Neural progenitor cell (in vitro differentiated cells): ENCODE results near the gene PTPN18. TPM values are rescaled to one million over a fixed set of nuclear protein-coding genes. Genes with fewer than 3 reads are reported as not detected.
A peak's percentile ranks its signal among the peaks of the same experiment; 100 is the strongest.

Experiments
- DNase-seq: peaks from one replicate; pipeline ENCODE4 v3.0.0-alpha.2; 2016; ENCODE audit warnings: low spot score
- H2AFZ ChIP-seq: fragments of 200-600 bp; sonication (generic); replicated peaks from 2 replicates; pipeline ENCODE4 v1.6.1; 2016; ENCODE audit warnings: antibody characterized with exemption
- H3F3A ChIP-seq: fragments of 200-600 bp; sonication (generic); 2 replicates; pipeline ENCODE4 v1.6.1; 2016; ENCODE audit warnings: antibody characterized with exemption, low read depth
- H3K27ac ChIP-seq: fragments of 200-600 bp; sonication (generic); 2 replicates; pipeline ENCODE4 v1.5.1; 2016; ENCODE audit warnings: mild to moderate bottlenecking
- H3K27me3 ChIP-seq: fragments of 200-600 bp; sonication (generic); 2 replicates; pipeline ENCODE4 v1.6.1; 2016; ENCODE audit warnings: mild to moderate bottlenecking, moderate library complexity
- H3K36me3 ChIP-seq: fragments of 200-600 bp; sonication (generic); 2 replicates; pipeline ENCODE4 v1.5.1; 2016
- H3K4me1 ChIP-seq: fragments of 200-600 bp; sonication (generic); 2 replicates; pipeline ENCODE4 v1.6.1; 2016; ENCODE audit warnings: mixed run types
- H3K4me2 ChIP-seq: fragments of 200-600 bp; sonication (generic); 2 replicates; pipeline ENCODE4 v1.6.1; 2016
- H3K4me3 ChIP-seq: fragments of 200-600 bp; sonication (generic); 2 replicates; pipeline ENCODE4 v1.5.1; 2016
- H3K79me2 ChIP-seq: fragments of 200-600 bp; sonication (generic); 2 replicates; pipeline ENCODE4 v1.6.1; 2016; ENCODE audit warnings: low read depth
- H3K9ac ChIP-seq: fragments of 200-600 bp; sonication (generic); 2 replicates; pipeline ENCODE4 v1.6.1; 2016
- H3K9me3 ChIP-seq: fragments of 200-600 bp; sonication (generic); 2 replicates; pipeline ENCODE4 v1.5.1; 2016; ENCODE audit warnings: low read depth
- H4K20me1 ChIP-seq: fragments of 200-600 bp; sonication (generic); 2 replicates; pipeline ENCODE4 v1.6.1; 2016; ENCODE audit warnings: low read depth
- H3K27ac Mint-ChIP-seq: 3 replicates; pipeline ENCODE4 v1.8.0; 2021; ENCODE audit warnings: mixed read lengths
- H3K27me3 Mint-ChIP-seq: 2 replicates; pipeline ENCODE4 v1.8.0; 2022; ENCODE audit warnings: low read depth, mild to moderate bottlenecking, inconsistent platforms, moderate library complexity, mixed read lengths; ENCODE audit not compliant: insufficient read depth
- H3K36me3 Mint-ChIP-seq: 3 replicates; pipeline ENCODE4 v1.8.0; 2021; ENCODE audit warnings: mixed read lengths
- H3K4me1 Mint-ChIP-seq: 3 replicates; pipeline ENCODE4 v1.8.0; 2021; ENCODE audit warnings: mixed read lengths
- H3K4me3 Mint-ChIP-seq: 3 replicates; pipeline ENCODE4 v1.8.0; 2021; ENCODE audit warnings: mild to moderate bottlenecking, moderate library complexity, mixed read lengths
- H3K9me3 Mint-ChIP-seq: 3 replicates; pipeline ENCODE4 v1.8.0; 2020; ENCODE audit warnings: mixed read lengths
- EZH2 ChIP-seq: fragments of 200-600 bp; sonication (generic); IDR thresholded peaks from 2 replicates; pipeline ENCODE4 v1.6.1; 2017; ENCODE audit warnings: antibody characterized with exemption, mild to moderate bottlenecking, moderate library complexity
- EZH2phosphoT487 ChIP-seq: fragments of 200-600 bp; sonication (generic); IDR thresholded peaks from 2 replicates; pipeline ENCODE4 v1.6.1; 2017; ENCODE audit warnings: antibody characterized with exemption
- total RNA-seq: library from RNA; depleted of rRNA; stranded (reverse); fragments of >200 nt; gene quantifications from 2 replicates; pipeline ENCODE4 v1.2.3, GENCODE V29; 2015; ENCODE audit warnings: low replicate concordance
- TF ChIP-seq, protein P1 (sequence below): fragments of 200-600 bp; sonication (generic); IDR thresholded peaks from 2 replicates; pipeline ENCODE4 v1.5.1; 2017; ENCODE audit warnings: antibody characterized with exemption, mild to moderate bottlenecking

PTPN18 gene
- total RNA-seq, 1 donor from 2014 or later: 4.0 TPM

DNA sequence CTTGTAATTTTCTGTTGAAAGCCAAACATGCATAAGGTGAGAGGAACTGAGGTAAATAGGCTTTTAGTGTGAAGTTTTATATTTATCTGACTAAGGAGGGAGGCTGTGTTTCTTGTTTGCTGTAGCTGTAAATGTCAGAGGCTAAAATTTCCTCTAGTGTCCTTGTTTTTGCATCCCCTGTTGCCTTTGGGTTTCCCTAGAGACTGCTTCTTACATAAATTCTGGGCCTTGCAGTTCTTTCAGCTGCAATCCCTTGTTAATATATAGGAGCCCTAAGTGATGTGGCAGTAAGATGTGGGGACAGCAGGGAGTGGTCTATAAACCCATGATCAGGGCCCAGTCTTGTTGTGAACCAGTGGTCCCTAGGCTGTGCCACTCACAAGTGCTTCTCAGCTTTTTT lies 20.6 kb upstream of the PTPN18 start:
- TF ChIP-seq EZH2: no peak
- TF ChIP-seq, protein P1, sequence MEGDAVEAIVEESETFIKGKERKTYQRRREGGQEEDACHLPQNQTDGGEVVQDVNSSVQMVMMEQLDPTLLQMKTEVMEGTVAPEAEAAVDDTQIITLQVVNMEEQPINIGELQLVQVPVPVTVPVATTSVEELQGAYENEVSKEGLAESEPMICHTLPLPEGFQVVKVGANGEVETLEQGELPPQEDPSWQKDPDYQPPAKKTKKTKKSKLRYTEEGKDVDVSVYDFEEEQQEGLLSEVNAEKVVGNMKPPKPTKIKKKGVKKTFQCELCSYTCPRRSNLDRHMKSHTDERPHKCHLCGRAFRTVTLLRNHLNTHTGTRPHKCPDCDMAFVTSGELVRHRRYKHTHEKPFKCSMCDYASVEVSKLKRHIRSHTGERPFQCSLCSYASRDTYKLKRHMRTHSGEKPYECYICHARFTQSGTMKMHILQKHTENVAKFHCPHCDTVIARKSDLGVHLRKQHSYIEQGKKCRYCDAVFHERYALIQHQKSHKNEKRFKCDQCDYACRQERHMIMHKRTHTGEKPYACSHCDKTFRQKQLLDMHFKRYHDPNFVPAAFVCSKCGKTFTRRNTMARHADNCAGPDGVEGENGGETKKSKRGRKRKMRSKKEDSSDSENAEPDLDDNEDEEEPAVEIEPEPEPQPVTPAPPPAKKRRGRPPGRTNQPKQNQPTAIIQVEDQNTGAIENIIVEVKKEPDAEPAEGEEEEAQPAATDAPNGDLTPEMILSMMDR: no peak
- Mint-ChIP-seq H3K9me3 (peaks cover 11% of the 10 kb centered on the region), H3K36me3 (peaks cover 17% of the 10 kb centered on the region), H3K27me3 (peaks cover 27% of the 10 kb centered on the region), H3K4me1 (peaks cover 14% of the 10 kb centered on the region), H3K4me3 (no peak overlapping the region), H3K27ac (no peak overlapping the region)
- H3K27me3 ChIP-seq: peaks cover 21% of the 10 kb centered on the region
- H3K27ac ChIP-seq: no peak overlapping the region
- no peak for DNase-seq
- H3F3A ChIP-seq: peaks cover 7% of the 10 kb centered on the region
- no peak overlapping the region for H3K4me3 ChIP-seq
- no peak overlapping the region for H3K9ac ChIP-seq
- no peaks in the 10 kb centered on the region for H3K9me3 ChIP-seq
- H3K79me2 ChIP-seq: no peaks in the 10 kb centered on the region
- no peak overlapping the region for H2AFZ ChIP-seq
- H4K20me1 ChIP-seq: no peaks in the 10 kb centered on the region
- H3K4me1 ChIP-seq: no peaks in the 10 kb centered on the region
- no peak overlapping the region for H3K4me2 ChIP-seq
- H3K36me3 ChIP-seq: no peaks in the 10 kb centered on the region

DNA sequence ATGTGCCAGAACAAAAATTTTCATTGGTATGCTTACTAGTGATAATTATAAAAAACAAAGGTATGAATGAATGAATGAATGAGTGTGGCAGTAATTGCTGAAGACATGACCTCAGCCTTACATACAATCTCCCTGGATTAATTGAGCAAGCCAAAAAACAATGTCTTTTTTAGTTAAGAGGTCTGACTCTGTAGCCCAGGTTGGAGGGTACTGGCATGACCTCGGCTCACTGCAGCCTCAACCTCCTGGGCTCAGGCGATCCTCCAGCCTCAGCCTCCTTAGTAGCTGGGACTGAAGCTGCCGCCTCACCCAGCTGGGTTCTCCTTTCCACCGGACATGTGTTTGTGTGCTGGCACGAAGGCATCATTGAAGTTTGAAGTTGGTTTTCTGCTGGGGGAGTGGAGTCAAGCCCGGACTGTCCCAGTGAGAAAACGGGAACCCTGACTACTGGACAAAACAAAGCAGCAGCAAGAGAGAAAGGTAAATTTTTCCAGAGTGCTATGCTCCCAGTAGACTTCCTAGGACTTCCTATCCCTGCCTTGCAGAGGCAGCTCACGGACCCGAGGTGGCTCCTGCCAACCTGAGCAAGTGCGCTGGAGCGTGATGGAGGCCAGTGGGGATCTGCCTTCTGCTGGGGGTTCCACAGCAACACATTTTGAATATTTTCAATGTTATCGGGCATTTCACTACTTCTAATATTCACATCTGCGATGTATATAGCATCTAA lies 19.5 kb upstream of the PTPN18 start:
- Mint-ChIP-seq H3K27ac (peak overlapping the region; percentile 99), H3K27me3 (peaks cover 27% of the 10 kb centered on the region), H3K4me1 (peaks cover 18% of the 10 kb centered on the region), H3K4me3 (peak overlapping the region; percentile 89), H3K9me3 (peaks cover 11% of the 10 kb centered on the region), H3K36me3 (peaks cover 19% of the 10 kb centered on the region)
- TF ChIP-seq, protein P1: no peak
- H3K27me3 ChIP-seq: peaks cover 10% of the 10 kb centered on the region
- peaks cover under 1% of the 10 kb centered on the region for H3K4me1 ChIP-seq
- DNase-seq: peak; percentile 50
- peak overlapping the region; percentile 11 for H2AFZ ChIP-seq
- H3K36me3 ChIP-seq: no peaks in the 10 kb centered on the region
- H3K9me3 ChIP-seq: no peaks in the 10 kb centered on the region
- H4K20me1 ChIP-seq: no peaks in the 10 kb centered on the region
- peaks cover 7% of the 10 kb centered on the region for H3F3A ChIP-seq
- H3K4me2 ChIP-seq: peak overlapping the region; percentile 80
- H3K4me3 ChIP-seq: peak overlapping the region; percentile 69
- H3K79me2 ChIP-seq: no peaks in the 10 kb centered on the region
- no peak overlapping the region for H3K9ac ChIP-seq
- H3K27ac ChIP-seq: no peak overlapping the region

DNA sequence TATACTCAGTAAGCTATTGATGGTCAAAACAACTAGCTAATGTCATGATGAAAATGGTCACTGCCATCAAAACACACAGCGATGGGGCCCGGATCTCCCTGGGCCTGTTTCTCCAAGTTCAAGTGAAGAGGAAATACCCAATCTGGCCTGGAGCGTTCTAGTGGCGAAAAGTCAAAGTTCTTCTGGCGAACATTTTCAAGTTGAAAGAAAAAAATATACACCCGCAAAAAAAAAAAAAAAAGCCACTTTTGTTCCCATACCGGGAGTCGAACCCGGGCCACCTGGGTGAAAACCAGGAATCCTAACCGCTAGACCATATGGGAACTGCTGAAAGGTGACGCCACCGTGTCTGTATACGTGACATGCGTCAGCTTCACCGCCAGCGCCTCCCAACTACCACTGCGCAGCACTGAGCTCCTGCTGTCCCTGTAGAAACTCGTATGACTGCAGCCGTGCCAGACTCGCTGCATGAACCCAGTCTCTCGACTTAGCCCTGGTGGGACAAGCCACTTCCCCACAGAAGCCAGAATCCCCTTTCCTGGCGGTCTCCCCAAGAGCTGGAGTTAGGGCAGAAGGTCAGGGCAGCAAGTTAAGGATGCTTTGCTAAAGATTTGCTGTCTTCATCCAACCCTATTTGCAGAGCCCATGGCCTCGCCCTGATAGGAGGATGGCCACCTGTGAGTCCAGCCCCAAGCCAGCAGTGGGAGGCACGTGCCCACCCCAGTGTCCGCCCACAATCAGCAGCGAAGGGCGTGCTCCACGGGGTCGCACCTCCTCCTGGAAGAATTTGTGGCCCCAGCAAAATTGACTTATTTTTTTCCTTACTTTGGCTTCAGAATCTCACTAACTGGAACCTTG lies 18.8 kb upstream of the PTPN18 start:
- H3K79me2 ChIP-seq: no peaks in the 10 kb centered on the region
- H3K9ac ChIP-seq: no peak overlapping the region
- H3K4me3 ChIP-seq: peak overlapping the region; percentile 69
- H3K27ac ChIP-seq: no peak overlapping the region
- DNase-seq: peak; percentile 90
- Mint-ChIP-seq H3K27ac (peak overlapping the region; percentile 99), H3K4me1 (peaks cover 22% of the 10 kb centered on the region), H3K36me3 (peaks cover 19% of the 10 kb centered on the region), H3K9me3 (peaks cover 11% of the 10 kb centered on the region), H3K4me3 (peak overlapping the region; percentile 89), H3K27me3 (peaks cover 30% of the 10 kb centered on the region)
- H3F3A ChIP-seq: peaks cover 8% of the 10 kb centered on the region
- peaks cover 2% of the 10 kb centered on the region for H3K27me3 ChIP-seq
- peak overlapping the region; percentile 80 for H3K4me2 ChIP-seq
- peak overlapping the region; percentile 92 for H2AFZ ChIP-seq
- no peaks in the 10 kb centered on the region for H4K20me1 ChIP-seq
- TF ChIP-seq, protein P1: no peak
- TF ChIP-seq EZH2 (no peak), EZH2phosphoT487 (no peak)
- H3K9me3 ChIP-seq: no peaks in the 10 kb centered on the region
- H3K4me1 ChIP-seq: peaks cover 3% of the 10 kb centered on the region
- H3K36me3 ChIP-seq: no peaks in the 10 kb centered on the region
